HG02610 (cell line): ENCODE results near the gene CDH3.
"Not testable (repeated sequence)": the region's sequence is repeated elsewhere in the genome, so short reads cannot be mapped to it uniquely, and the experiment has no call there.

Experiments used
- ATAC-seq: cut with Tn5 transposase; IDR thresholded peaks from one replicate; pipeline ENCODE4 v1.9.1; 2021; ENCODE audit warnings: mild to moderate bottlenecking, moderate library complexity; ENCODE audit not compliant: unreplicated experiment

Gene CDH3

DNA sequence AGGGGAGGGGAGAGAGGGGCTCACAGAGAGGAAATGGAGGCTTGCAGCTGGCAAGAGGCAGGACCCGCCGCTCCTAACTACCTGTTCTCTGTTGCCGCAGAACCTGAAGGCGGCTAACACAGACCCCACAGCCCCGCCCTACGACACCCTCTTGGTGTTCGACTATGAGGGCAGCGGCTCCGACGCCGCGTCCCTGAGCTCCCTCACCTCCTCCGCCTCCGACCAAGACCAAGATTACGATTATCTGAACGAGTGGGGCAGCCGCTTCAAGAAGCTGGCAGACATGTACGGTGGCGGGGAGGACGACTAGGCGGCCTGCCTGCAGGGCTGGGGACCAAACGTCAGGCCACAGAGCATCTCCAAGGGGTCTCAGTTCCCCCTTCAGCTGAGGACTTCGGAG, 53.0 kb downstream of the CDH3 start:
- no peak for ATAC-seq

DNA sequence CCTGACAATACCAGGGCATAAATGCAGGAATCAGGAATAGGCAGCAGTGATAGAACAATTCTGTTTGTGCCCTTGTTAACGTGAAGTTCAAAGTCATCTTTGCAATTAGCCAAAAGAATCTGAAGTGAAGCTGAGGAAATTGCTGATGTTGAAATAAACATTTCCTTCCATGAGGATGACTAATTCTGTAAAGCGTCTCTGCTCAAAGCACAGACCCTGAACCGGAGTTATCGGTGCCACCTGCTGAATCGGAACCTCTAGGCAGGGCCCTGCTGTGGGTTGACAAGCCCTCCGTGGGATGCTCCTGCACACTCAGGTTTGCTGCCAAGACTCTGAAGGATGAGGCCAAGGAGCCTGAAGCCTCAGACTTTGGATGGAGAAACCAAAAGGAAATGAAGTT, 55.0 kb downstream of the CDH3 start:
- no peak for ATAC-seq

DNA sequence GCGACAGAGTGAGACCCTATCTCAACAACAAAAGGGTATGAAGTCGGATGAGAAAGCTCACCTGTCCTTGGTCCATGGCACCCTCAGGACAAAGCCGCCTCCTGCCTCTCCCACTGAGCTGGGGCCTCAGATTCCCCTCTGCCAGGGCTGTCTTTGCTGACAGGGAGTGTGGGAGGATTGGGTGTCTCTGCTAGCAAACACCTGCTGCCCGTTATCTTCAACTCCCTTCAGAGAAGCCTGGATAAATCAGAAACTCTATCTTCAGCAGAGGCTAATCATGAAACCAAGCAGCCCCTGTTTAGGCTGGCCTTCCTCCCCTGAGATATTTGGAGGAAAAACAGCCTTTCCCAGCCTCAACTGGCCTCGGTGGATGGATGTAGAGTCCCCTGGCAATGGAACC, 55.7 kb downstream of the CDH3 start:
- no peak for ATAC-seq

DNA sequence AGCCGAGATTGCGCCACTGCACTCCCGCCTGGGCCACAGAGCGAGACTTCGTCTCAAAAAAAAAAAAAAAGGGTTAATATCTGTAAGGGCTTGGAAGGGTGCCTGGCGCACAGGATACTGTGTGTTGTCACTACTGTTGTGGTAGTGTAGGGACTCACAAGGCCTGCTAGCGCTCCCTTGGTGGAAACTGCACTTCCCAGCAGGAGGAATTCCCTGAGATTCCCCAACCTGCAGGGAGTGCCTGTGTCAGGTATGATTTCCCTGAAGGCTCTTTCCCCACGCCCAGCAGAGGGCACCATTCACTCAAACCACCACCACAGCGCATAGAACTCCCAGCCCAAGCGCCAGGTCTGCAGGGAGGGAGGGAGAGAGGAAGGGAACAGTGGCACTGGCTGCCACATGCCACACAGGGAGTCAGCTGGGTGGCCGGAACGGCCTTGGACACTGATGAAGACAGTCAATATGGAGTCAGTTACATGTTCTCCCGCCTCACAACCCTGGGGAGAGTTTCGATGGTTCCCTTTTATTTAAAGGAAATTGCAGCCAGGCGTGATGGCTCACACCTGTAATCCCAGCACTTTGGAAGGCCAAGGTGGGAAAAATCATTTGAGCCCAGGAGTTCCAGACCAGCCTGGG, 59.2 kb downstream of the CDH3 start:
- no peak for ATAC-seq

DNA sequence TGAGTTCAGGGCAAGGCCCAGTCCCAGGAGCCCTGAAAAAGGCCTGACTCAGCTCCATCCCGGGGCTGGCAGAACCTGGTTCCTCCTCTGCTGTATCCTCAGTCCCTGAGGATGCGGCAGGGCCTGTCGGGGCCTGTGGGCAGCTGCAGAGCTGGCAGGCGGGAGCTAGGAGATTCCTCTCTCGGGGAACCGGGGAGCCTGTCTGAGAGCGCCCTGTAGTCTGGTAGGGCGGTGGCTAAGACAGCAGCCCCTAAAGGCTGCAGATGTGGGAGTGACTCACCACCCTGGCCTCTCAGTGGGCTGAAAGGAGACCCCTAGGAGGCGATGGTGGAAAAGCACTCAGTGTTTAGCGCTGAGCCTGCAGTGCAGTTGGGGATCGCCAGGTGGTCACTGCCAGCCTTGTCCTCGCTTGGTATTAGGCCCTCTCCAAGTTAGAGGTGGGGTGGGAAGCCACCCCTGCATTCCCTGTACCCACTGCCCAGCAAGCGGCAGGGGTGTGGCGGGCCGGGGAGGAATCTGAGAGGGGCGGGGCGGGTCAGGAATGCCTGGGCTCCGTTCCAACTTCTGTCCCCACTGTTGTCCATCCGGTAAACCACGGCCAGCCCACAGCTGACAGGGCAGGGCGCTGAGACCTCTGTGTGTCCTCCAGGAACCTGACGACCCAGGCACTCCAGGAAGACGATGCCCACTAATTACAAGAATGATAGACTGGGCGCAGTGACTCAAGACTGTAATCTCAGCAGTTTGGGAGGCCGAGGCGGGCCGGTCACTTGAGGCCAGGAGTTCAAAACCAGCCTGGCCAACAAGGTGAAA, 62.4 kb downstream of the CDH3 start:
- no peak for ATAC-seq

DNA sequence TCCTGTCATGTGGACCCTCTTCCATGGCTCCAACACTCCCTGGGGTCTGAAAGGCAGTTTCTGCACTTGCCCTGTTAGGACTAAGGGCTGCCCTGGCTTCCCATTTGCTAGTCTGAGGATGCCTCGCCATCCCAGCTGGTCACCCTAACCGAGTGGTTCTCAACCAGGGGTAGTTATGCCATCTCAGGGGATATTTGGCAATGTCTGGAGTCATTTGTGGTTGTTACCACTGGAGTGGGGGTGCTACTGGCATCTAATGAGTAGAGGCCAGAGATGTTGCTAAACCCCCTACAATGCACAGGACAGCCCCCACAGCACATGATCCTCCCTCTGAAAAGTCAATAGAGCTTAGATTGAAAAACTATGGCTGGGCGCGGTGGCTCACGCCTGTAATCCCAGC, 65.1 kb downstream of the CDH3 start:
- ATAC-seq: no peak

DNA sequence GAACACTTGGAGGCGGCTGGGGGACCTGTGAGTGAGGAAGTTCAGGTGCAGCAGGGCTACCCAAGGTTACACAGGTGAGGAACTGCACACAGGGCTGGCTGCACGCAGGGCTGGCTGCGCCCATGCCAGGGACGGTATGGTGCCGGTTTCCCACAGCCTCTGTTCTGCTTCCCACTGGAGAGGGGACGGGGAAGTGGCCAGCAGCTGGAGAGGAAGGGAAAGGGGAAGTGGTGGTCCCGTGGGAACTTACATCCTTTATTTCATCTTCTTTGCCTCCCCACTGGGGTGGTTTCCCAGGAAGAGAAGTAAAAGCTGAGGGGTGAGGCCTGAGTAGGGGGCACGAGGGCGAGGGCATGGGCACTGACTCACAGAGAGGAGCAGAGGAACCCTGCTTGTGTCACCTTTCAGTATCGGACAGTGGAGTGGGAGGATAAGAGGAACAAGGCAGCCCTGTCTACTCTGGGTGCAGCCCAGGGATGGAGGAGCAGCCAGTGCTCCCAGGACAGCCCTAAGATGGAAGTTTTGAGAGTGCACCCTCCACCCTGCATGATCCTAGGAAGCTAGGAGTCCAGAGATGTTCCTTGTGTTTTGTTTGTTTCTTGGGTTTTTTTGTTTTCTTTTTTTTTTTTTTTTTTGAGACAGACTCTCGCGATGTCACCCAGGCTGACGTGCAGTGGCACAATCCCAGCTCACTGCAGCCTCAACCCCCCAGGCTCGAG, 66.5 kb downstream of the CDH3 start:
- ATAC-seq: no peak

DNA sequence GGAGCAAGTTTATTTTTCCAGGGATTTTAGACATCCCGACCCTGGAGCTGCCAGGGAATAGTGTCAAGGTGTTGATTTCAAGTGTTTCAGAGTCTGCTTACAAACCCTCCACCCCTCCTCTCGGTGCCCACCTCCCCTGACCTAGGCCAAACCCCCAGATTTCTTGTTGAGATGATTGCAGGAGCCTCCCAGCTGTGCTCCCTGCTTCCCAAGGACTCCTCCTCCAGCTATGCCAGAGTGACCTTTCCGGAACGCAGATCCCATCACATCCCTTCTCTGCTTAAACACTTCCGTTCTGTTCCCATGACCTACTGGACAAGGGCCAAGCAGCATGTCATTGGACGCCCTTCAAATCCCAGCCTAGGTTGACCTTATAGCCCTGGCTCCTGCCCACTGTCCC, 68.3 kb downstream of the CDH3 start:
- no peak for ATAC-seq

DNA sequence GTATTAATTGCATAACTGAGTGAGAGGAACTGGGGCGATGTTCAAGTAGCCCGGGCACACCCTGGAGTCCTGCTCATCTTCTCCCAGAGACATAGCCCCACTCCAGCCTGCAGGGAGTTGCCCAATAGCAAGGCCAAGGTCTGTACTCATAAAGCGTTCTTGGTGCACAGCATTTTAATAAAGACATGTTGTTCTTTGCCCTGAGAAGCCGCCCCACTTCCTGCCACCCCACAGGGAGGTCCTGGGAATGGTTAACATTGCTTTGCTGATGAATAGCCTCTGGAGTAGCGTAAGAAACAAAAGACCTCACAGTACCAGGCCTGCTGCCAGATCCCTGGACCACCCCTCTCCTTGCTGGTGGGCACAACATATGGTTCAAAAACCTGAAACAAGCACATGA, 70.4 kb downstream of the CDH3 start:
- no peak for ATAC-seq

DNA sequence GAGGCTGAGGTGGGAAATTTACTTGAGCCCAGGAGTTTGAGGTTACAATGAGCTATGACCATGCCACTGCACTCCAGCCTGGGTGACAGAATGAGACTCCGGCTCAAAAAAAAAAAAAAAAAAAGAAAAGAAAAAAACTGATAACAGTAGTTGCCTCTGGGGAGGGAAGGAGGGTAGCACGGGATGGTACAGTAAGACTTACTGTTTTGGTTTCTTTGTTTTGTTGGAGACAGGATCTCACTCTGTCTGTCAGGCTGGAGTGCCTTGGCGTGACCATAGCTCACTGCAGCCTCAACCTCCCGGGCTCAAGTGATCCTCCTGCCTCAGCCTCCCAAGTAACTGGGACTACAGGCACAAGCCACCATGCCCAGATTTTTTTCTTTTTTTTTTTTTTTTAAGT, 71.4 kb downstream of the CDH3 start:
- not testable (repeated sequence) for ATAC-seq

DNA sequence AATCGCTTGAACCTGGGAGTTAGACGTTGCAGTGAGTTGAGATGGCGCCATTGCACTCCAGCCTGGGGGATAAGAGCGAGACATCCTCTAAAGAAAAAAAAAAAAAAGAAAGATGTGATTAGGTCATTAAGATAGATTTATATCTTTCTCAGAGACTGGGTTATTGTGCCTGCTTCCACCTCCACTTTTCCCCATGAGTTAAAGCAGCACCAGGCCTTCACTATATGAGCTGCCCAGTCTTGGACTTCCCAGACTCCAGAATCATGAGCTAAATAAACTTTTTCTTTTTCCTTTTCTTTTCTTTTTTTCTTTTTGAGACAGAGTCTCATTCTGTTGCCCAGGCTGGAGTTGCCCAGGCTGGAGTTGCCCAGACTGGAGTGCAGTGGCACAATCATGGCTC, 72.6 kb downstream of the CDH3 start:
- ATAC-seq: no peak

DNA sequence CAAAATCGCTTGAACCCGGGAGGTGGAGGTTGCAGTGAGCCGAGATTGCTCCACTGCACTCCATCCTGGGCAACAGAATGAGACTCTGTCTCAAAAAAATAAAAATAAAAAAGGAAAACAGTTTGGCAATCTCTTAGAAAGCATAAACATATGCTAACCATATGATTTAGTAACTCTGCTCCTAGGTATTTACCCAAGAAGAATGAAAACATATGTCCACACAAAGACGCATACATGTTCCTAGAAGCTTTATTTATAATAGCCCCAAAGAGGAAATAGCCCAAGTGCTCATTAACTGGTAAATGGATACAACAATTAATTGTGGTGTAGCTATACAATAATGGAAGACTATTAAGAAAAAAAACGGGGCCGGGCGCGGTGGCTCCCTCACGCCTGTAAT, 73.5 kb downstream of the CDH3 start:
- no peak for ATAC-seq

DNA sequence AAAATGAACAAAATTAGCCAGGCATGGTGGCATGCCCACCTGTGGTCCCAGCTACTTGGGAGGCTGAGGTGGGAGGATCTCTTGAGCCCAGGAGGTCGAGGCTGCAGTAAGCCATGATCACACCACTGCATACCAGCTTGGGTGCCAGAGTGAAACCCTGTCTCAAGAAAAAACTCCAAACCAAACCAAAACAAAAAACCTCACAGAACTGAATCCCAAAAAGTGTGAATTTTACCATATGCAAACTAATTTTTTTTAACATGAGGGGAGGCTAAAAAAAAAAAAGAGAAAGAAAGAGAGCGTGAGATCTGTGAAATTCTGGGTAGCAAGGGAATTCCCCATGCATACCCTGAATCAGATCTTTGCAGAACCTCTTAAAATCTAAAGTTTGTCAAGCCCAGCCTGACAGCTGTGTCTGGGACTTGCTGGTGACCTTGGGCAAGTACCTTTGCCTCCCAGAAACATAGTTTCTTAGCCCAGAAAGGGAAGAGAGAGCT, 74.9 kb downstream of the CDH3 start:
- ATAC-seq: peak; percentile 91

DNA sequence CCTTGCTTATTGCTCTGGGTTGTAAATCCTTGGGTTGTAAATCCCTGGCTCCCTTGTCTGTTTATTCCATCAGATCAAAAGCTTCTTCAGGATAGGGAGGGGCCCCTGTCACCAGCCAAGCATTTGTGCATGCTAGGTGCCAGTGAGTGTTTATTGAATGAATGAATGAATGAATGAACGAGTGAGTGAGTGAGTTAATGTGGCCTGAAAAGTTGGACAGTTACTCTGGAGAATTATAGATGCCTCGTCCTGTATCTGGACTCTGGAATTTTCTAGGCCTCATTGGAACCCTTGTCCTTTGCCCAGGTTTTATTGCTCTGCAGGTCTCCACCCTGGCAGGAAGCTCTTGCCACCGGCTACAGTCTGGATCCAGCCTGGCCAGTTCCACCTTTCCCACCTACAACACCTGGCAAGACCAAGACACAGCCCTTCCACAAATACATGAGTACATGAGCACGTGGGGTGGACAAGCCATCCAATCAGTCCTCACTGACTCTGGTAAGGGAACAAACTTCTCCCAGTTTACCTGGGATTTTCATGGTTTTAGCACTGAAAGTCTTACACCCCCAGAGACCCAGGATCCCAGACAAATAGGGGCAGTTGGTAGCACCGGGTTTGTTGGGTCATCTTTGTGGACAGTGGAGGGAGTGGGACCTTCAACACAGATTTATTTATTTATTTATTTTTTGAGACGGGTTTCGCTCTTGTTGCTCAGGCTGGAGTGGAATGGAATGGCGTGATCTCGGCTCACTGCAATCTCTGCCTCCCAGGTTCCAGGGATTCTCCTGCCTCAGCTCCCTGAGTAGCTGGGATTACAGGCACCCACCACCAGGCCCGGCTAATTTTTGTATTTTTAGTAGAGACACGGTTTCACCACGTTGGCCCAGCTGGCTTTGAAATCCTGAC, 77.3 kb downstream of the CDH3 start:
- no peak for ATAC-seq

DNA sequence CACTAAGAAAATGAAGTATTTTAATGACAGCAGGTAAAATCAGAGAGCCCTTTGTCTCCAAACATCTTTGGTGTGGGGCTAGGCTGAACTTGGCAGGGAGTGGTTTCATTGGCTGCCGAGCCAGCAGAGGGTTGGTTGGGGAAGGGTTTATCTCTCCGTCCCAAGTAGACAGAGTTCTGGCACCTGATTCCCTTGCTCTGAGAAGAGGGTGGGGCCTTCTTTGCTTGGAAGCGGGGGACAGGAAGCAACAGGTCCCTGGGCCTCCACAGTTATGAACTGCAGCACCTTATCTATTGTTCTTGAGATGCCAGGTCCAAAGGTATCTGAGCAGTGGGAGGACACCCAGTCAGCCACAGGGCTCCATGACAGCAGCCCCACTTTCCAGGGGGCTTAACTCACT, 79.7 kb downstream of the CDH3 start:
- ATAC-seq: no peak

DNA sequence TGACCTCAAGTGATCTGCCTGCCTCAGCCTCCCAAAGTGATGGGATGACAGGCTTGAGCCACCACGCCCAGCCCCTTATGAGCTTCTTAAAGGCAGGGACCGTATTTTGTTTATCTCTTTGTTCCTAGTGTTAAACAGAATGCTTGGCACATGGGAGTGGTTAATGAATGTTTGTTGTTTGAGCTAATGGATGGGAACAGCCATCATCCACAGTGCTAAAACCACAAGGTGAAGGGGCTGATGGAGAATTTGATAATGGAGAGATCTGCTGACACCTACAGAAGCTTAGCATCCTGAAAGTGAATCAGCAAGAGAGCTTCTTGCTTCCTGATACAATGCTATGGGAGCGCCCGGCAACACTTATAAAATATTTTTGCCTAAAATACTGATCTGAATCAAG, 83.4 kb downstream of the CDH3 start:
- ATAC-seq: no peak

DNA sequence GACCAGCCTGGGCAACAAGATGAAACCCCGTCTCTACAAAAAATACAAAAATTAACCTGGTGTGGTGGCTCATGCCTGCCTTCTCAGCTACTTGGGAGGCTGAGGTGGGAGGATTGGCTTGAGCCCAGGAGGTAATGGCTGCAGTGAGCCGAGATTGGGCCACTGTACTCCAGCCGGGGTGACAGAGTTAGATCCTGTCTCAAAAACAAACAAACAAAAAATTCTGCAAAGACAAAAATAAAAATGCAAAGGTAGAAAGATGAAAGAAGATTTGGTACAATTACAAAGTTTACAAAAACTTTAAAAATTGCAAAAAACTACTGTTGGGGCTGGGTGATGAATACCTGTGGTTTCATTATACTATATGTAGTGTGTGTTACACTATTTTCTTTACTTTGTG, 86.5 kb downstream of the CDH3 start:
- no peak for ATAC-seq

DNA sequence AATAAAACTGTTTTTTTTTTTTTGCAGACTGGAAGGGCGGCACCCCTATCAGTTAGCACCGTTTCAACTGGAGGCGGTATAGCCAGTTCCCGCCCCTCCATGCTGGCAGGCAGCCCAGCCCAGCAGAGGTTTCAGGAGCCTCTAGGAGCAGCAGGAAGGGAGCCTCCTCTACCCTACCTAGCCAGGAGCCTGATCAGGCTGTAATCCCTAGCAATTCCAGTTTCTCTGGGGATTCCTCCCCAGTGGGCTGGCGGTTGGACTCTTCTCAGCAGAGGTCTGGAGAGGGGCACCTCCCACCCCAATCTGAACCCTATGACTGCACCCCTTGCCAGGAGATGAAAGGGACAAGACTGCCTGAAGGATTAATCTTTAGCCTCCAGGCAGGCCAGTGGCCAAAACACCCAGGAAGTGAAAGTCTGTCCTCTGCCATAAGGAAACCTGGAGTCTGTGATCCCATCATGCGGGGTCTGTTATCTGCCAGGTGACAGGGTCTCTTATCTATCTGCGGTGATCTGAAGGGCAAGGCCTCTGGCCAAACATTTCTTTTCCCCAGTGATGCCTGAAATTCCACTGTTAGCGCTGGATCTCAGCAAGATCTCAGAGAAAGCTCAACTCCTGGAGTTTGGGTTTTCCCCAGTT, 87.1 kb downstream of the CDH3 start:
- ATAC-seq: no peak

DNA sequence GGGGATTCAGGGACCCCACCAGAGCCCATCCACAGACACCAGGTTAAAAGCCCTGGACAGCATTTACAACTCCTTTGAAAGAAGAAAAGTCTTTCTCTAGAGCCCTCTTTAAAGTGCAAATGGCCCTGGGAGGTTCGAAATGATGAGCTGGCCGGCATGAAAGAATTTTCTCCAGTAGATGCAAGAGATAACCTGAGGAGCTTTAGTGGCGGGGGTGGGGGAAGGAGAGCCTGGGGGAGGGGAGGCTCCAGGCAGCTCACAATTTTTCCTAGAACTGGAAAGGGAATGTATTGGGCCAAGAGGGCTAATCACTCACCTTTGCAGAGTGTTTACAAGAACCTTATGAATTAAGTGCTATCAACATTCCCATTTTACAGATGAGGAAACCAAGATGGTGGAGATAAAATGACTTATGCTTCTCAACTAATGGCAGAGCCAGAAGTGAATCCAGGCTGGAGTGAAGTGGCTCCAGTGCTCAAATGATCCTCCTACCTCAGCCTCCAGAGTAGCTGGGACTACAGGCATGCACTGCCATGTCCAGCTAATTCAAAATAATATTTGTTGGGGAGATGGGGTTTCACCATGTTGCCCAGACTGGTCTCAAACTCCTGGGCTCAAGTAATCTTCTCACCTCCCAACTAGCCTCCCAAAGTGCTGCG, 87.8 kb downstream of the CDH3 start:
- ATAC-seq: no peak

DNA sequence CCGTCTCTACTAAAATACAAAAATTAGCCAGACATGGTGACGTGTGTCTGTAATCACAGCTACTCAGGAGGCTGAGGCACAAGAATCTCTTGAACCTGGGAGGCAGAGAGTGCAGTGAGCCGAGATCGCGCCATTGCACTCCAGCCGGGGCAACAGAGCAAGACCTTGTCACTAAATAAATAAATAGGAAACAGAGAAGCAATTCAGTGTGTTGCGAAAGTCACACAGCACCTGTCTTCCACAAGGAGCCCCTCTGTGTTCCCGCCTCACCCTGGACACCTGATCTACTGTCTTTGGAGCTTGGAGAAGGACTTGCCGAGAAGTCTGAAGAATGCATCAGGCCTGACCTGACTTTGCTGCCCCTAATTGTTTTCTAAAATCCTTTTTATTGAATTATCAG, 88.5 kb downstream of the CDH3 start:
- no peak for ATAC-seq
